ENCODE results near the gene TLE4. TPM values are rescaled to one million over a fixed set of nuclear protein-coding genes. Genes with fewer than 3 reads are reported as not detected.

Gene TLE4
- total RNA-seq, 1 donor from 2014 or later = 62.6 TPM

DNA sequence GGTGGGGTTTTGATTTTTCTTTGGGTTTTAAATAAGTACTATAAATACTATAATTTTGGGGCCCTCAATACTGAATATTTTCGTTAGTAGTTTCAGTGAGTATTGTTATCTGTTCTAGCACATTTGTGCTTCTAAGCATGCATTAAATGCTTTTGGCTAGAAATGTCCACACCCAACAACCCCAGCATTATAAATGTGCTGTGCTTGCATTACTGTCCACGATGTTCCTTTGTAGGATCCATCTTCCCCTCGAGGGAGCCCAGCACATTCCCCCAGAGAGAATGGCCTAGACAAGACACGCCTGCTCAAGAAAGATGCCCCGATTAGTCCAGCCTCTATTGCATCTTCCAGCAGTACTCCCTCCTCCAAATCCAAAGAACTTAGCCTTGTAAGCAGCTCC is 134.7 kb downstream of the TLE4 start:
- intact Hi-C loops (cut with micrococcal nuclease) = no loop called here
- peaks cover 7% of the 10 kb centered on the region for H3K4me1 Mint-ChIP-seq
- TF ChIP-seq, protein P1, sequence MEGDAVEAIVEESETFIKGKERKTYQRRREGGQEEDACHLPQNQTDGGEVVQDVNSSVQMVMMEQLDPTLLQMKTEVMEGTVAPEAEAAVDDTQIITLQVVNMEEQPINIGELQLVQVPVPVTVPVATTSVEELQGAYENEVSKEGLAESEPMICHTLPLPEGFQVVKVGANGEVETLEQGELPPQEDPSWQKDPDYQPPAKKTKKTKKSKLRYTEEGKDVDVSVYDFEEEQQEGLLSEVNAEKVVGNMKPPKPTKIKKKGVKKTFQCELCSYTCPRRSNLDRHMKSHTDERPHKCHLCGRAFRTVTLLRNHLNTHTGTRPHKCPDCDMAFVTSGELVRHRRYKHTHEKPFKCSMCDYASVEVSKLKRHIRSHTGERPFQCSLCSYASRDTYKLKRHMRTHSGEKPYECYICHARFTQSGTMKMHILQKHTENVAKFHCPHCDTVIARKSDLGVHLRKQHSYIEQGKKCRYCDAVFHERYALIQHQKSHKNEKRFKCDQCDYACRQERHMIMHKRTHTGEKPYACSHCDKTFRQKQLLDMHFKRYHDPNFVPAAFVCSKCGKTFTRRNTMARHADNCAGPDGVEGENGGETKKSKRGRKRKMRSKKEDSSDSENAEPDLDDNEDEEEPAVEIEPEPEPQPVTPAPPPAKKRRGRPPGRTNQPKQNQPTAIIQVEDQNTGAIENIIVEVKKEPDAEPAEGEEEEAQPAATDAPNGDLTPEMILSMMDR (IDR thresholded peaks at IDR 0.05) = no peak
- no peak for ATAC-seq (ENCODE audit: low read depth)
- H3K27ac Mint-ChIP-seq = no peak overlapping the region
- H3K27me3 Mint-ChIP-seq = no peaks in the 10 kb centered on the region
- no peak overlapping the region for H3K4me3 Mint-ChIP-seq
- DNase-seq = no peak
- CTCF ChIA-PET = no interaction called here
- no peaks in the 10 kb centered on the region for H3K9me3 Mint-ChIP-seq
- POLR2A ChIA-PET = no interaction called here
- H3K36me3 Mint-ChIP-seq (ENCODE audit: low read depth) = peaks cover 66% of the 10 kb centered on the region

GRCh38 chr9:79707589-79707988 is 135.8 kb downstream of the TLE4 start:
- Mint-ChIP-seq H3K27ac (no peak overlapping the region), H3K27me3 (no peaks in the 10 kb centered on the region), H3K36me3 (ENCODE audit: low read depth) (peaks cover 72% of the 10 kb centered on the region), H3K9me3 (no peaks in the 10 kb centered on the region), H3K4me3 (no peak overlapping the region), H3K4me1 (no peaks in the 10 kb centered on the region)
- CTCF ChIA-PET = no interaction called here
- POLR2A ChIA-PET = no interaction called here
- ATAC-seq (ENCODE audit: low read depth) = no peak
- intact Hi-C loops (cut with micrococcal nuclease) = no loop called here
- TF ChIP-seq, protein P1 (IDR thresholded peaks at IDR 0.05) = no peak
- no peak for DNase-seq

- peaks cover 81% of the 10 kb centered on the region for H3K36me3 Mint-ChIP-seq (ENCODE audit: low read depth)
- H3K4me3 Mint-ChIP-seq = no peak overlapping the region
- ChIA-PET POLR2A (interaction anchor here (1.1 kb wide), 1 partner anchor 137 kb away, joined by 3 read pairs; the partner anchor contains the start of gene TLE4), CTCF (no interaction called here)
- H3K9me3 Mint-ChIP-seq = no peaks in the 10 kb centered on the region
- H3K4me1 Mint-ChIP-seq = no peaks in the 10 kb centered on the region
- DNase-seq (no peak), ATAC-seq (ENCODE audit: low read depth) (no peak)
- H3K27ac Mint-ChIP-seq = no peak overlapping the region
- TF ChIP-seq, protein P1 (IDR thresholded peaks at IDR 0.05) = no peak
- intact Hi-C loops (cut with micrococcal nuclease) = no loop called here
- H3K27me3 Mint-ChIP-seq = no peaks in the 10 kb centered on the region
Observed at GRCh38 chr9:79708541-79708940, 136.8 kb downstream of the TLE4 start.

DNA sequence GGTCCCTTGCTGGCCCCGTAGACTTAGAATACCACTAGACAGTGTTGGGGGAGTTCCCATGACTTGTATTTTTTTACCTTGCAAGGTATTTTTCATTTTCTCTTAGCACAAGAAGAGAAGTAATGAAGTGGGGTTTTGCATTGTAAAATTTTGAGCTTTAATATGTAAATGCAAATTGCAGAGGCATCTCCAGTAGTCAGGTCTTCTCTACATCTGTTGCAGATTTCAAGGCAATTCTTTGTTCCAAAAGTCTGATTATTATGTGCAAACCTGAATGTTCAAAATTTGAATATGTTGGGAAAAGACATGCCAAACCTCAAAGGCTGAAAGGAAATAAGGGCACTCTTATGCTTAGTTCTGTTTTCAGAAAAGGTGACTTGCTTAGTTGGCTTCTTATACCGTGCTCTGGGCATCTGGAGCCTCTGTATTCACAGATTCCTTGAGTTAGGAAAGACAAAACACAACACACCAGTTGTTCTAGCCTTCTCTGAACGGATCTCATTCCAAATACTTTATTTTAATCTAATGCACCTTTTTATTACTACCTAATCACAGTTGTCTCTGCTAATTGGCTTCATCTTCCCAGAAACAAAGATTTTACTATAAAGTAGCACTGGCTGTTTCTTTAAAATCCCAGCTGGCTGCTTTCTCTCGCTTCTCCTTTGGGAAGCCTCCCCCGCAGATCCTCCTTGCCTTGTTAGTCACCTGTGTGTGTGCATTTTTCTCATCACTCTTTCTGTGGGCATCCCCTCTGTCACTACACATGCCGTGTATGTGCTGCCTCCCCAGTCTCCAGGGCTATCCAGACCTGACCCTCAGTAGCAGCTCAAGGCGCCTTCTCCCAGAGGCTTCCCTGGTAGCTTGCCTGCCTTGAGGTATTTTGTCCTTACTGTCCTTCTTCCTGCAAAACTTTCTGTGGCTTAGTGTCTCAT is 138.2 kb downstream of the TLE4 start:
- TF ChIP-seq, protein P1 (IDR thresholded peaks at IDR 0.05) = no peak
- Mint-ChIP-seq H3K4me1 (no peaks in the 10 kb centered on the region), H3K27me3 (no peaks in the 10 kb centered on the region), H3K27ac (no peak overlapping the region), H3K4me3 (no peak overlapping the region), H3K9me3 (no peaks in the 10 kb centered on the region), H3K36me3 (ENCODE audit: low read depth) (peaks cover 85% of the 10 kb centered on the region)
- ATAC-seq (ENCODE audit: low read depth) = no peak
- CTCF ChIA-PET = no interaction called here
- POLR2A ChIA-PET = interaction anchor here (1.1 kb wide), 1 partner anchor 138 kb away, joined by 3 read pairs; the partner anchor contains the start of gene TLE4
- DNase-seq = no peak
- intact Hi-C loops (cut with micrococcal nuclease) = no loop called here

DNA sequence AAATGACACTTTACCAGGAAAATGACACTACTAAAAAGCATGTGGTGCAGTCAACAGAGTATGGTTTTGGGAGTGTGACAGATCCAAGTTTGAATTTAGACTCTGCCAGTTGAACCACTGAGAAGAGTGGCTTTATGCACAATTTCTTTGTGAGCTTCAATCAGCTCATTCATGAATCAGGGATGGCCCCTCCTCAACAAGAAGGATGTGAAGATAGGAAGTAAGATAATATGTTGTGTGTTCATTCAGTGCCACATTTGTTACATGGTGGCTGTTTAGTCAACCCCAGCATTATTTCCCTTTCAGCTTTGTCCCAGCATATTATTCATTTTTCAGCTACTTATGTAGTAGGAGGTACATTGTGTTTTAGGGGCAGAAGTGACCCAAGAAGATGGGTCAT is 140.1 kb downstream of the TLE4 start:
- H3K4me1 Mint-ChIP-seq = no peaks in the 10 kb centered on the region
- TF ChIP-seq, protein P1 (IDR thresholded peaks at IDR 0.05) = no peak

More for the DNA sequence above, 140.1 kb downstream of the TLE4 start:
- H3K9me3 Mint-ChIP-seq = no peaks in the 10 kb centered on the region
- H3K27ac Mint-ChIP-seq = no peak overlapping the region
- DNase-seq = no peak
- ChIA-PET CTCF (no interaction called here), POLR2A (no interaction called here)
- intact Hi-C loops (cut with micrococcal nuclease) = no loop called here
- H3K36me3 Mint-ChIP-seq (ENCODE audit: low read depth) = peaks cover 67% of the 10 kb centered on the region
- H3K27me3 Mint-ChIP-seq = no peaks in the 10 kb centered on the region
- no peak overlapping the region for H3K4me3 Mint-ChIP-seq
- ATAC-seq (ENCODE audit: low read depth) = no peak

Data from activated B cell treated with CpG ODN at 0.5 μM for 24 hours (primary cell).